IPS-18a (cell line): Measurements from ENCODE around the gene UBALD1.
A peak's percentile ranks its signal among the peaks of the same experiment; 100 is the strongest.

Source experiments
- H3K27ac ChIP-seq: one replicate; pipeline ENCODE4 v1.5.1; 2013; ENCODE audit warnings: low read length
- H3K27me3 ChIP-seq: one replicate; pipeline ENCODE4 v1.6.1; 2013; ENCODE audit warnings: mild to moderate bottlenecking, low read length; ENCODE audit not compliant: control insufficient read depth, insufficient read depth
- H3K36me3 ChIP-seq: one replicate; pipeline ENCODE4 v1.6.1; 2013; ENCODE audit warnings: low read depth, low read length; ENCODE audit not compliant: control insufficient read depth
- H3K4me1 ChIP-seq: one replicate; pipeline ENCODE4 v1.6.1; 2013; ENCODE audit warnings: low read depth, low read length; ENCODE audit not compliant: control insufficient read depth
- H3K4me3 ChIP-seq: one replicate; pipeline ENCODE4 v1.5.1; 2013; ENCODE audit warnings: low read length
- H3K9ac ChIP-seq: one replicate; pipeline ENCODE4 v1.6.1; 2013; ENCODE audit warnings: mild to moderate bottlenecking, low read length, moderate library complexity
- H3K9me3 ChIP-seq: one replicate; pipeline ENCODE4 v1.6.1; 2013; ENCODE audit warnings: low read depth, low read length; ENCODE audit not compliant: control insufficient read depth

Gene UBALD1

GRCh38 chr16:4612474-4612931 lies 2.2 kb downstream of the UBALD1 start:
- H3K4me1 ChIP-seq: peaks cover 14% of the 10 kb centered on the region
- peaks cover 12% of the 10 kb centered on the region for H3K36me3 ChIP-seq
- H3K9me3 ChIP-seq: no peaks in the 10 kb centered on the region
- peak overlapping the region; percentile 92 for H3K4me3 ChIP-seq
- H3K9ac ChIP-seq: peak overlapping the region; percentile 79
- H3K27ac ChIP-seq: no peak overlapping the region
- H3K27me3 ChIP-seq: no peaks in the 10 kb centered on the region

GRCh38 chr16:4611337-4612021 lies 3.2 kb downstream of the UBALD1 start:
- peaks cover 14% of the 10 kb centered on the region for H3K36me3 ChIP-seq
- H3K4me3 ChIP-seq: no peak overlapping the region
- H3K4me1 ChIP-seq: peaks cover 14% of the 10 kb centered on the region
- no peak overlapping the region for H3K9ac ChIP-seq
- H3K9me3 ChIP-seq: no peaks in the 10 kb centered on the region
- H3K27ac ChIP-seq: no peak overlapping the region
- H3K27me3 ChIP-seq: no peaks in the 10 kb centered on the region

DNA sequence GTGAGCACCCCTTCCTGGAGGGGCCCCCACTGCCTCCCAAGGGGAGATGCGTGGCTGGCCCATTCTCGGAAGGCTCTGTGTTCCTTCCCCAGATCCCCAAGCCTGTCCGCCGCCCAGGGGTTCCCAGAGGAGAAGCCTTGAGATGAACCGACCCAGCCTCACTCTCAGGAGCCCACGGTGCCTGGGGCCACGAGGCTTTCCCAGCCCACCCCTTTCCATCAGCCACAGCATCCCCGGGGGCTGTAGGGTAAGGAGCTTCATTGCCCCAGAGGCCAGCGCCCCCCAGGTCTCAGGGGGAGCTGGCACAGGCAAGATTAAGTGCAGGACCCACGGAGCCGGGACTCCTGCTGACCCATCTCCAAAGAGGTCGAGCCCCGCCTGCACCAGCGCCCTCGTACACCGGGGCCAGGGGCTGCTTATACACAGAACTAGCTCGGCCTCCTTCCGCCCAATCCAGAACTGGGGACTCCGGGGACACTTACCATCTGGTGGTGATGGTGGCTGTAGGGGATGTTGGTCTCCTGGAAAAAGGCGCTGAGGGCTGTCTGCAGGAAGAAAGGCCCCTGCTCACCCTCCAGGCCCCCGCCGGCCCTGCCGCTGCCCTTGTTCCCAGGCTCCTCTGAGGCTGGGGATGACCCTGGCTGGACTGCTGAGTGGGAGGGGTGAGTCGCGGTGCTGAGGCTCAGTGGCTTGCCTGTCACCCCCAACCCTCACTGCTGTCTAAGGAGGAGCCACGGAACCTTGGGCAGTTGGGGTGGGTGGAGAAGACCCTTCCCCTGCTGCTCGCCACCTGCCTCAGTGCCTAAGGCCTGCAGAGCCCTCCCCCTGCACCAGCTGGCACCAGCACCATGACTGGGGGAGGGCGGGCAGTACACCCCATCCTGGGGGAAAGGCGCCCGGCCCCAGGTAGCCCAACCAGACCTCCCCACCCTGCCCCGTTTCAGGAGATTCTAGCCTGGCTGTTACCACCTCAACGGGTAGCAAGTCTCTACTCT lies 4.4 kb downstream of the UBALD1 start:
- Histone ChIP-seq H3K27ac (no peak overlapping the region), H3K9ac (no peak overlapping the region), H3K4me1 (peaks cover 8% of the 10 kb centered on the region), H3K4me3 (no peak overlapping the region), H3K36me3 (peaks cover 14% of the 10 kb centered on the region), H3K9me3 (no peaks in the 10 kb centered on the region), H3K27me3 (no peaks in the 10 kb centered on the region)

GRCh38 chr16:4609200-4610010 lies 5.3 kb downstream of the UBALD1 start:
- no peak overlapping the region for H3K27ac ChIP-seq
- peaks cover 8% of the 10 kb centered on the region for H3K4me1 ChIP-seq

DNA sequence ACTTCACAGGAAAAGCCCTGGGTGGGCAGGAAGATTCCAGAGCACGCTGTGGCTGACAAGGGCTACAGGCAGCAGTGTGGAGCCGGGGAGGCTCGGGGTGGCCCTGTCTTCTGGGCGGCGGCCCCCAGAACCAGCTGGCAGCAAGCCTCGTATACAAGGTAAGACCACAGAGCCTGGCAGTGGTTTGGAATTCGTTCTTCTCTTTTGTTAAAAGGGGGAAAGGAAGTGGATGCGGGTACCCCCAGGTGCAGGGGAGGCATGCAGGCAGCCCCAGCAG lies 6.0 kb downstream of the UBALD1 start:
- Histone ChIP-seq H3K4me1 (peaks cover 8% of the 10 kb centered on the region), H3K9ac (no peak overlapping the region), H3K36me3 (peaks cover 14% of the 10 kb centered on the region), H3K27ac (no peak overlapping the region), H3K9me3 (no peaks in the 10 kb centered on the region), H3K4me3 (no peak overlapping the region), H3K27me3 (no peaks in the 10 kb centered on the region)

More at GRCh38 chr16:4609200-4610010, 5.3 kb downstream of the UBALD1 start:
- peaks cover 14% of the 10 kb centered on the region for H3K36me3 ChIP-seq
- H3K9ac ChIP-seq: no peak overlapping the region
- H3K4me3 ChIP-seq: no peak overlapping the region
- no peaks in the 10 kb centered on the region for H3K9me3 ChIP-seq
- H3K27me3 ChIP-seq: no peaks in the 10 kb centered on the region

DNA sequence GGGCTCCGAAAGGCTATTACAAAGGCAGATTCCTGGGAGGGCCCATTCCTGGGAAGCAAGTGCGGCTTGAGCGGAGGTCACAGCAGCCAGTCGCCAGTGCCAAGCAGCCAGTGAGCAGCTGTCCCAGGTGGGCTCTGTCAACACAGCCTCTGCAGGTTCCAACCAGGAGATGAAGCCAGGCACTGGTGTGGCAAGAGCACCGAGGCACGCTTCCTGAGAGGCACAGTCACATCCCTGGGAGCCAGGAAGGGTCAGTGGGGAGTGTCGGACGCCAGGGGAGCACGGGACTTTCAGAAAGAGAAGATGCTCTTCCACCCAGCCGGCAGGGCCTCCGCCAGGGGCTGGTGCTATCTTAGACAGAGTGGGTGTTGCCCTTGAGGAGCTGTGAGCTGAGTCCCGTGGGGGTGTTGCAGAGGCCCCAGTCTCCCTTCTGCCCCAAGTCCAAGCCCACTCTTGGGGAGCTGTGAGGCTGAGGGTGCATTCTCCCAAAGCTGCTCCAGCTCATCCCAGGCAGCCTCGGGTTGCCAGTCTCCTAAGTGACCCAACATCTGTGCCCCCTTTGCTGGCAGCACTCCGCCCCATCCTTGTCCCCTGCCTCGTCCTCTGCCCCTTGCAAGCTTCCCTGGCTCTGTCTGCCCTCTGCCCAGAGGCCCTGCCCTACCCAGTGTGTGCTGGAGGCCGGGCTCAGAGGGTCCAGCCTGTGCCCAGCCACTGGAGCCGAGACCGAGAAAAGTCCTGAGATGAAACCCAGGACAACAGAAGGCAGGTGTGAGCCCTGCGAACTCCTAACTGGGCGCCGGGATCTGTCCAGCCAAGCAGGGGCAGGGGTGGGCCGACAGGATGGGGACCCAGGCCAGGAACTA lies 6.6 kb downstream of the UBALD1 start:
- H3K9ac ChIP-seq: no peak overlapping the region
- no peak overlapping the region for H3K4me3 ChIP-seq
- H3K36me3 ChIP-seq: peaks cover 14% of the 10 kb centered on the region
- no peaks in the 10 kb centered on the region for H3K9me3 ChIP-seq
- no peak overlapping the region for H3K27ac ChIP-seq
- peaks cover 6% of the 10 kb centered on the region for H3K4me1 ChIP-seq
- H3K27me3 ChIP-seq: no peaks in the 10 kb centered on the region

DNA sequence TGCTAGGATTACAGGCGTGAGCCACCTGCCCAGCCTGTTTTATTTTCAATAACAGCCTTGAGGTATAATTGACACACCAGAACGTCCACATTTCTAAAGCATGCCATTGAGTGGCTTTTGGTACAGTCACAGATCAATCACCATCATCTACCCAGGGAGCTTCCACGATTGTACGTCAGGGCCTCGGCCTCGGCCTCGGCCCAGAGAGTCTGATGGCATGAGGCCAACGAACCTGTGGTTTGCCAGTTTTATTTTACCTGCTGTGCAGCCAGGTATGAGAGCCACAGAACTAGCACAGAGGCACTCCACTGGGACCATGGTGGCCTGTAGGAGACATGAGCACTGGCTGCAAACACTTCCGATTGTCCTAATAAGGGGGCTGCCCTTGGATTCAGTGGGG lies 8.3 kb downstream of the UBALD1 start:
- Histone ChIP-seq H3K9me3 (no peaks in the 10 kb centered on the region), H3K36me3 (peaks cover 14% of the 10 kb centered on the region), H3K27me3 (no peaks in the 10 kb centered on the region), H3K4me3 (no peak overlapping the region), H3K9ac (no peak overlapping the region), H3K27ac (no peak overlapping the region), H3K4me1 (no peaks in the 10 kb centered on the region)

DNA sequence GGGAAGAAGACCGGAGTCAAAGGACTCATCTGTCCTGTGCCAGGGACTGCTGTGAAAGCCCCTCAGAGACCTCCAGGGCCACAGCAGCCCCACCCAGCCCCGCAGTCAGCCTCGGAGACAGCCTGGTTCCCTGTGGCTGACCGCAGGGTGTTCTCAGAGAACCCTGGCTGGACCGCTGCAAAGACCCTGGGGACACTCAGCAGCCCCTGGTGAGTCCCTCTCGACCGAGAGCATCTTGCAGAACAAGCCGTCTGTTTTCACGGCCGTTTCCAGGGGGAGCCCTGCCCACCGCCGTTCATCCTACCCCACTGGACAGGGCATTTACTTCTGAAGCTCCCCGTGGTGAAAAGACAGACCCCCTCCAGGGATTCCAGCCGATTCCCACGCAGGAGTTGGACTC lies 10.3 kb downstream of the UBALD1 start:
- Histone ChIP-seq H3K4me1 (no peaks in the 10 kb centered on the region), H3K9me3 (no peaks in the 10 kb centered on the region), H3K27me3 (no peaks in the 10 kb centered on the region), H3K36me3 (peaks cover 14% of the 10 kb centered on the region), H3K9ac (no peak overlapping the region), H3K27ac (no peak overlapping the region), H3K4me3 (no peak overlapping the region)

DNA sequence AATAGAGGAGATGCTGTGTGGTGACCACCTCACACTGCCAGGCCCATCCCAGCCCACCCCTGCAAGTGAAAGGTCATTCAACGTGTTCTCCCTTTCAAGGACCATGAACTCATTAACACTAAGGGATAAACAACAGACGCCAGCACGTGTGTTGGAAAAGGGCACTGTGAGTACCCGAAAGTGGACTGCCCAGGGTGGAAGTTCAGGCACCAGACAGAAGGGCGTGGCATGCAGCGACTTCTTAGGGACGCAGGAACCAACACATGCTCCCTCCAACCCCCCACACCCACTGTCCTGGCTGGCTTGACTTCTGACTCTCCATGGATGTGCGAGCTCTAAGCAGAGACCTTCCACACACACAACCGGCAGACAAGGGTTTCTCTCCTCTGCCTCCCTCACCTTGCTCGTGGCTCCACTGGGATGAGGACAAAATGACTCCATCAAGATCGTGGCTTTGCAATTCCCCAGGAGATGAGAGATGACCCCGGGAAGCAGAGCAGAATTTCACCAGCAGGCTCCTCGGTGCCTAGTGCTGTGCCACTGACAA lies 11.0 kb downstream of the UBALD1 start:
- no peaks in the 10 kb centered on the region for H3K4me1 ChIP-seq
- no peak overlapping the region for H3K27ac ChIP-seq
- H3K4me3 ChIP-seq: no peak overlapping the region
- no peak overlapping the region for H3K9ac ChIP-seq
- no peaks in the 10 kb centered on the region for H3K27me3 ChIP-seq
- H3K9me3 ChIP-seq: no peaks in the 10 kb centered on the region
- H3K36me3 ChIP-seq: peaks cover 14% of the 10 kb centered on the region

DNA sequence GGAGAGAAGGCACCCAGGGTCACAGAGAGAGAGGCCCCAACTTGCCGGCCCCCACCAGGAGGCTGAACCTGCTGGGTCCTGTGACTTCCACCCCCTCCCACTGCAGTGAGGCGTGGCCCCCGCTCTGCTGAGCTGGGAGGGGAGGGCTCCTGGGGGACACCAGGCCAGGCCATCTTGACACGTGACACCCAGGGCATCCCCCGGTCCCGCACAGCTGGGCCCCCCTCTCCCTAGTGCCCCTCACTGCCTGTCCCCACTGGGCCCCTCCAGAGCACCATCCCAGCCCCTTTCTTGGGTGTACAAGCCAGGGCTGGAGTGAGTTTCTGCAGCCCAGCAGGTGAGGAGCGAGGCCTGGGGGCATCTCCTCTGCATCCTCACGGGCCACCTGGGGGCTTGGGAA lies 12.4 kb downstream of the UBALD1 start:
- Histone ChIP-seq H3K27me3 (no peaks in the 10 kb centered on the region), H3K9ac (no peak overlapping the region), H3K27ac (no peak overlapping the region), H3K36me3 (peaks cover under 1% of the 10 kb centered on the region), H3K4me1 (no peaks in the 10 kb centered on the region), H3K4me3 (no peak overlapping the region), H3K9me3 (no peaks in the 10 kb centered on the region)
